Body of pancreas (tissue), 4 donors: ENCODE data around the gene TRIM77. TPM values are rescaled to one million over a fixed set of nuclear protein-coding genes. Genes with fewer than 3 reads are reported as not detected.
"Not testable (repeated sequence)": the region's sequence is repeated elsewhere in the genome, so short reads cannot be mapped to it uniquely, and the experiment has no call there.

Experiments used
- ATAC-seq: fragments of 150-250 bp; one replicate; pipeline ENCODE4 v1.9.1; 2016
- DNase-seq, 4 donors: peaks; one replicate each; pipeline ENCODE4 v3.0.0-alpha.2; 2019
- H3K27ac ChIP-seq, 4 donors: fragments of 200-600 bp; sonication (generic); 1 replicate in 3 of 4; 2 replicates in 1 of 4; pipeline versions ENCODE4 v1.5.1 to v1.6.1; 2016 to 2019; ENCODE audit warnings: mild to moderate bottlenecking in 1 of 4, mixed read lengths in 1 of 4, moderate library complexity in 1 of 4
- H3K27me3 ChIP-seq, 2 donors: fragments of 200-600 bp; sonication (generic); one replicate each; pipeline ENCODE4 v1.6.0; 2016; ENCODE audit warnings: mild to moderate bottlenecking in 1 of 2
- H3K36me3 ChIP-seq, 2 donors: fragments of 200-600 bp; sonication (generic); replicated peaks in 1 of 2; 2 replicates each; pipeline ENCODE4 v1.5.1; 2016; ENCODE audit warnings: low read depth in 2 of 2; ENCODE audit not compliant: insufficient read depth in 1 of 2
- H3K4me1 ChIP-seq: fragments of 200-600 bp; sonication (generic); one replicate; pipeline ENCODE4 v1.6.0; 2016
- H3K4me3 ChIP-seq, 2 donors: fragments of 200-600 bp; sonication (generic); 1 replicate in 1 of 2; 2 replicates in 1 of 2; pipeline ENCODE4 v1.5.1; 2016 to 2019
- H3K9me3 ChIP-seq, 3 donors: fragments of 200-600 bp; sonication (generic); 1 replicate in 2 of 3; 2 replicates in 1 of 3; pipeline ENCODE4 v1.5.1; 2016
- CTCF ChIP-seq, 7 experiments: fragments of 450-650 bp in 4 of 7; fragments of 200-600 bp in 3 of 7; sonication (generic) in 3 of 7; IDR thresholded peaks; one replicate each; pipeline ENCODE4 v1.5.1; 2016 to 2019; ENCODE audit warnings: antibody characterized with exemption in 7 of 7
- POLR2A ChIP-seq, 3 donors: fragments of 450-650 bp; IDR thresholded peaks; one replicate each; pipeline ENCODE4 v1.6.1; 2016; ENCODE audit warnings: antibody characterized with exemption in 3 of 3, mild to moderate bottlenecking in 2 of 3
- WGBS, 2 donors: methylation state at CpG; one replicate each; pipeline ENCODE4 v1.1.5; 2017; 5-methylcytosine and 5-hydroxymethylcytosine counted together
- intact Hi-C: fragments of 100-400 bp; cut with DNase I; formaldehyde crosslinking; loops from one replicate; pipeline ENCODE4 v1.15.1; 2023
- total RNA-seq, 2 donors: library from RNA; depleted of rRNA; stranded (reverse); fragments of >200 nt; gene quantifications; one replicate each; pipeline ENCODE4 v1.1.0, GENCODE V29; 2016

The TRIM77 gene, protein sequence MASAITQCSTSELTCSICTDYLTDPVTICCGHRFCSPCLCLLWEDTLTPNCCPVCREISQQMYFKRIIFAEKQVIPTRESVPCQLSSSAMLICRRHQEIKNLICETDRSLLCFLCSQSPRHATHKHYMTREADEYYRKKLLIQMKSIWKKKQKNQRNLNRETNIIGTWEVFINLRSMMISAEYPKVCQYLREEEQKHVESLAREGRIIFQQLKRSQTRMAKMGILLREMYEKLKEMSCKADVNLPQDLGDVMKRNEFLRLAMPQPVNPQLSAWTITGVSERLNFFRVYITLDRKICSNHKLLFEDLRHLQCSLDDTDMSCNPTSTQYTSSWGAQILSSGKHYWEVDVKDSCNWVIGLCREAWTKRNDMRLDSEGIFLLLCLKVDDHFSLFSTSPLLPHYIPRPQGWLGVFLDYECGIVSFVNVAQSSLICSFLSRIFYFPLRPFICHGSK
- total RNA-seq = not detected

- DNase-seq, H3K9me3 ChIP-seq, H3K27ac ChIP-seq, intact Hi-C loops, H3K36me3 ChIP-seq, H3K4me3 ChIP-seq, ATAC-seq, H3K27me3 ChIP-seq, H3K4me1 ChIP-seq: not testable (repeated sequence)
- 61 to 67% methylated on average over 2 of the region's 2 CpGs for WGBS, 2 donors
These were observed at the start of gene TRIM77 for GRCh38 chr11:89709999-89710398. TSS of gene TRIM77 (plus strand) at chr11:89710299. CDS start at chr11:89710299, 0 bp downstream.

- H3K27me3 ChIP-seq = no peaks in the 10 kb centered on the region
- no peak for ATAC-seq
- no peaks in the 10 kb centered on the region for H3K4me1 ChIP-seq
- no peak overlapping the region for H3K4me3 ChIP-seq
- H3K36me3 ChIP-seq = no peaks in the 10 kb centered on the region
- no peak for TF ChIP-seq CTCF (IDR thresholded peaks at IDR 0.05)
- TF ChIP-seq POLR2A (IDR thresholded peaks at IDR 0.05) = no peak
- H3K9me3 ChIP-seq = no peaks in the 10 kb centered on the region
- WGBS, 2 donors = 70 to 75% methylated on average over 3 of the region's 3 CpGs
- no peak overlapping the region for H3K27ac ChIP-seq
- DNase-seq = no peak
- intact Hi-C loops = no loop called here
These were observed 43.1 kb upstream of the TRIM77 start for GRCh38 chr11:89667001-89667400.

DNA sequence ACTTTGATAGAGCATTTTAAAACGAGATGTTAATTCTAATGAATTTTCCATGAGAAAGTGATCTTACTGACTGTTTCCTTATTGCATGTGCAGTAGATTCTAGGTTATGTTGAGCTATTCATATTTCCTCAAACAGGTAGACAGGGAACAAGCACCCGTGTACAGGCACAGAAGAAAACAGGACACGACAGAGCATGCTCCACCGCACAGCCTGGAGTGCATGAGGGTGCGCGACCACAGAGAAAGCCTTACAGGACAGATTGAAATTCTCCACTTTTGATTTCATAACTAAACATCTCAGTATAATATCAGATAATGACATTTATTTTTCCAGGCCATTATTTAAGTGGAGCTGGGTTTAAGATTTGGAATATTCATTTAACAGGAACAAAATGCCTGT is 41.9 kb upstream of the TRIM77 start:
- H3K4me3 ChIP-seq, H3K27me3 ChIP-seq, intact Hi-C loops, DNase-seq, ATAC-seq, H3K27ac ChIP-seq, H3K9me3 ChIP-seq, H3K4me1 ChIP-seq, H3K36me3 ChIP-seq: not testable (repeated sequence)
- WGBS, 2 donors = 69 to 76% methylated on average over 6 of the region's 6 CpGs

- H3K36me3 ChIP-seq, H3K4me1 ChIP-seq, H3K4me3 ChIP-seq, DNase-seq, H3K27ac ChIP-seq, H3K9me3 ChIP-seq, ATAC-seq, intact Hi-C loops, H3K27me3 ChIP-seq: not testable (repeated sequence)
These were observed 40.5 kb upstream of the TRIM77 start for GRCh38 chr11:89669586-89669985.

- ATAC-seq, H3K36me3 ChIP-seq, H3K4me1 ChIP-seq, DNase-seq, H3K27me3 ChIP-seq, H3K27ac ChIP-seq, H3K4me3 ChIP-seq, H3K9me3 ChIP-seq, intact Hi-C loops: not testable (repeated sequence)
- 41 to 47% methylated on average over 4 of the region's 4 CpGs for WGBS, 2 donors
These were observed 40.0 kb upstream of the TRIM77 start for GRCh38 chr11:89669993-89670669.

DNA sequence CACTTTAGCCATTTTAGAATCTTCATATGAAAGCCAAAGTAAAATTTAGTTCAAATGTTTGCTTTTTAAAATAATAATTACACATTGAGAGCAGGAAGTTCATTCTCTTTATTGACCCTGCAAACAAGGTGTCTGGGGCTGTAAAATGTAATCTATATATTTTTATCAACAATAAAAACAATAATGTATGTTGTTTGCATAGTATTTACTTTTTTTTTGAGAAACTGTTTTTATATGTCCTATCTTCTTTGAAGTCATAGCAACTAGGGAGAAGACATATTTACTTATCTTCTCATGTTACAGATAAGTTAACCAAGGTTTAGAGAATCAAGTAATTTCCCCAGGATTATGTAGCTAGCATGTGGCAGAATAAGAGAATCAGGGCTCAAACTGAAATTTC is 37.6 kb upstream of the TRIM77 start:
- ATAC-seq, H3K4me1 ChIP-seq, H3K27ac ChIP-seq, H3K27me3 ChIP-seq, intact Hi-C loops, H3K4me3 ChIP-seq, H3K36me3 ChIP-seq, H3K9me3 ChIP-seq, DNase-seq: not testable (repeated sequence)

- 7 to 15% methylated on average over 2 of the region's 2 CpGs for WGBS, 2 donors
- DNase-seq, H3K4me3 ChIP-seq, H3K4me1 ChIP-seq, H3K36me3 ChIP-seq, ATAC-seq, H3K9me3 ChIP-seq, H3K27ac ChIP-seq, intact Hi-C loops, H3K27me3 ChIP-seq: not testable (repeated sequence)
These were observed 36.7 kb upstream of the TRIM77 start for GRCh38 chr11:89673380-89673779.
